Measurements from ENCODE around the gene NDFIP1. TPM values are rescaled to one million over a fixed set of nuclear protein-coding genes. Genes with fewer than 3 reads are reported as not detected.
A peak's percentile ranks its signal among the peaks of the same experiment; 100 is the strongest.

The NDFIP1 gene
- total RNA-seq, 1 experiment from 2014 or later = 49.3 TPM

GRCh38 chr5:142182840-142183239 lies 74.3 kb downstream of the NDFIP1 start:
- intact Hi-C loops (cut with micrococcal nuclease; ENCODE audit: unreplicated experiment) = no loop called here
- no peaks in the 10 kb centered on the region for H3K36me3 ChIP-seq (ENCODE audit: insufficient read depth, low read length, poor library complexity, severe bottlenecking)
- no peak overlapping the region for H3K27ac ChIP-seq (ENCODE audit: low read depth, low read length, poor library complexity, severe bottlenecking)
- POLR2A ChIA-PET (ENCODE audit: low non-redundant PET) = interaction anchor here (0.7 kb wide), 1 partner anchor 511 kb away, joined by 4 read pairs; no protein-coding TSS in a partner anchor
- DNase-seq (ENCODE audit: low spot score) = no peak
- no peaks in the 10 kb centered on the region for H3K27me3 ChIP-seq (replicated peaks; ENCODE audit: insufficient read depth, low read depth, low read length, poor library complexity)
- CTCF ChIA-PET = interaction anchor here (0.9 kb wide), 1 partner anchor 491 kb away, joined by 3 read pairs; no protein-coding TSS in a partner anchor
- no peaks in the 10 kb centered on the region for H3K9me3 ChIP-seq (ENCODE audit: low read depth, low read length, poor library complexity, severe bottlenecking)
- no peak overlapping the region for H3K4me3 ChIP-seq (ENCODE audit: low read depth, low read length, poor library complexity, severe bottlenecking)
- no TSS peak for BruUV-seq (replicated peaks)
- H3K4me1 ChIP-seq (ENCODE audit: insufficient read depth, low read length, poor library complexity, severe bottlenecking) = no peaks in the 10 kb centered on the region
- no peak for TF ChIP-seq EZH2 (IDR thresholded peaks at IDR 0.05; ENCODE audit: borderline replicate concordance, low read depth, low read length, poor library complexity, severe bottlenecking)
- TF ChIP-seq, protein P1, sequence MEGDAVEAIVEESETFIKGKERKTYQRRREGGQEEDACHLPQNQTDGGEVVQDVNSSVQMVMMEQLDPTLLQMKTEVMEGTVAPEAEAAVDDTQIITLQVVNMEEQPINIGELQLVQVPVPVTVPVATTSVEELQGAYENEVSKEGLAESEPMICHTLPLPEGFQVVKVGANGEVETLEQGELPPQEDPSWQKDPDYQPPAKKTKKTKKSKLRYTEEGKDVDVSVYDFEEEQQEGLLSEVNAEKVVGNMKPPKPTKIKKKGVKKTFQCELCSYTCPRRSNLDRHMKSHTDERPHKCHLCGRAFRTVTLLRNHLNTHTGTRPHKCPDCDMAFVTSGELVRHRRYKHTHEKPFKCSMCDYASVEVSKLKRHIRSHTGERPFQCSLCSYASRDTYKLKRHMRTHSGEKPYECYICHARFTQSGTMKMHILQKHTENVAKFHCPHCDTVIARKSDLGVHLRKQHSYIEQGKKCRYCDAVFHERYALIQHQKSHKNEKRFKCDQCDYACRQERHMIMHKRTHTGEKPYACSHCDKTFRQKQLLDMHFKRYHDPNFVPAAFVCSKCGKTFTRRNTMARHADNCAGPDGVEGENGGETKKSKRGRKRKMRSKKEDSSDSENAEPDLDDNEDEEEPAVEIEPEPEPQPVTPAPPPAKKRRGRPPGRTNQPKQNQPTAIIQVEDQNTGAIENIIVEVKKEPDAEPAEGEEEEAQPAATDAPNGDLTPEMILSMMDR (conservative IDR thresholded peaks at IDR 0.05; ENCODE audit: low read depth, low read length) = no peak

- intact Hi-C loops (cut with micrococcal nuclease; ENCODE audit: unreplicated experiment) = no loop called here
- no peaks in the 10 kb centered on the region for H3K4me1 ChIP-seq (ENCODE audit: insufficient read depth, low read length, poor library complexity, severe bottlenecking)
- DNase-seq (ENCODE audit: low spot score) = no peak
- no peak overlapping the region for H3K4me3 ChIP-seq (ENCODE audit: low read depth, low read length, poor library complexity, severe bottlenecking)
- ChIA-PET POLR2A (ENCODE audit: low non-redundant PET) (interaction anchor here (0.6 kb wide), 1 partner anchor 183 kb away, joined by 4 read pairs; no protein-coding TSS in a partner anchor), CTCF (interaction anchor here (0.9 kb wide), 1 partner anchor 492 kb away, joined by 3 read pairs; no protein-coding TSS in a partner anchor)
- H3K27ac ChIP-seq (ENCODE audit: low read depth, low read length, poor library complexity, severe bottlenecking) = no peak overlapping the region
- no TSS peak for BruUV-seq (replicated peaks)
- no peaks in the 10 kb centered on the region for H3K36me3 ChIP-seq (ENCODE audit: insufficient read depth, low read length, poor library complexity, severe bottlenecking)
- H3K9me3 ChIP-seq (ENCODE audit: low read depth, low read length, poor library complexity, severe bottlenecking) = no peaks in the 10 kb centered on the region
- no peaks in the 10 kb centered on the region for H3K27me3 ChIP-seq (replicated peaks; ENCODE audit: insufficient read depth, low read depth, low read length, poor library complexity)
- TF ChIP-seq EZH2 (IDR thresholded peaks at IDR 0.05; ENCODE audit: borderline replicate concordance, low read depth, low read length, poor library complexity, severe bottlenecking) = no peak
- TF ChIP-seq, protein P1 (conservative IDR thresholded peaks at IDR 0.05; ENCODE audit: low read depth, low read length) = no peak
Measured at GRCh38 chr5:142183561-142183960, 75.0 kb downstream of the NDFIP1 start.

DNA sequence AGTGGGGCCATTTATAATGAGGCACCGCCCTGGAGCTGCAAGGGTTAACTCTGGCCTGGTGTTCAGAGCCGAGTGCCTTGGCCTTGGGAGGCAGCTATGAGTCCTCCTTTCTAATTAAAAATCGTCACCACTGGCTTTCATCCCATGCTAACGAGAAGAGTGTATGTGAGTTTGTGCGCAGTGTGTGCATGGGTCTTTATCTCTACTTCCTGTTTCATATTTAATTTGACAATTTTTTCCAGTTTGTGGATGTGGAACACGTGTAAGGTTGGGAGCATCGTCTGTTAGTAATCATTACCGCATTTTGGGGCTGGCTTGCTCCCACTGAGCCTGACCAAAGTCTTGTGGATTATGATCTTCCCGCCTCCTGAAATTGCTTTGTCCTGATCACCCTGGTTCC lies 76.4 kb downstream of the NDFIP1 start:
- no TSS peak for BruUV-seq (replicated peaks)
- no peak overlapping the region for H3K27ac ChIP-seq (ENCODE audit: low read depth, low read length, poor library complexity, severe bottlenecking)

More for the DNA sequence above, 76.4 kb downstream of the NDFIP1 start:
- peak; percentile 39 for DNase-seq (ENCODE audit: low spot score)
- Histone ChIP-seq H3K4me1 (ENCODE audit: insufficient read depth, low read length, poor library complexity, severe bottlenecking) (no peaks in the 10 kb centered on the region), H3K36me3 (ENCODE audit: insufficient read depth, low read length, poor library complexity, severe bottlenecking) (no peaks in the 10 kb centered on the region), H3K4me3 (ENCODE audit: low read depth, low read length, poor library complexity, severe bottlenecking) (no peak overlapping the region), H3K9me3 (ENCODE audit: low read depth, low read length, poor library complexity, severe bottlenecking) (no peaks in the 10 kb centered on the region), H3K27me3 (replicated peaks; ENCODE audit: insufficient read depth, low read depth, low read length, poor library complexity) (no peaks in the 10 kb centered on the region)
- CTCF ChIA-PET = no interaction called here
- intact Hi-C loops (cut with micrococcal nuclease; ENCODE audit: unreplicated experiment) = no loop called here
- TF ChIP-seq, protein P1 (conservative IDR thresholded peaks at IDR 0.05; ENCODE audit: low read depth, low read length) = no peak
- TF ChIP-seq EZH2 (IDR thresholded peaks at IDR 0.05; ENCODE audit: borderline replicate concordance, low read depth, low read length, poor library complexity, severe bottlenecking) = no peak
- POLR2A ChIA-PET (ENCODE audit: low non-redundant PET) = no interaction called here
